ENCODE results near the gene ALDH5A1. TPM values are rescaled to one million over a fixed set of nuclear protein-coding genes. Genes with fewer than 3 reads are reported as not detected.

Gene ALDH5A1
- total and polyA plus RNA-seq, 11 donors = 3.0 to 35.5 (median 19.7) TPM

DNA sequence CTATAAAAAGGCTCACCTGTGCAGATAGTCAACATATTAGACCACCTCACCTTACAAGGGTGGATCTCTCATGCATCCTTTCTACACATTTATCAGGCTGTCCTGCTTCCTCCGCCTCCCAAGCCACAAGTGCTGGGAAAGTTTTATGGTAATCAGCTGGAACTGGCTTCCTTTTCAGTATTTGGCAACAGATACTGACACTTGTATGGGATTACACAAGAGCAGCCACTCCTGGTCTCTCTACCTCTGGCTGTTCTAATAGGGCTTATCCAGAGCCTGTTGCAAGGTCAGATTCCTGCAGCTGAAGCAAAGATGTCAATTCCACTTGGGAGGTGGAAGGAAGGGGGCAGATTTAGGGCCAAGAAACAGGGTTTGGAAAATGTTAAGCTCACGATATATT is 4.9 kb upstream of the ALDH5A1 start:
- ATAC-seq = peak; percentile 41 to 85 (median 76)
- Histone ChIP-seq H3K27ac (no peak overlapping the region), H3K9me3 (no peaks in the 10 kb centered on the region), H3K4me1 (peaks cover 0 to 18% (median 0%) of the 10 kb centered on the region in 12 donors), H3K27me3 (peaks cover 0 to 5% (median 0%) of the 10 kb centered on the region in 9 donors), H3K36me3 (no peaks in the 10 kb centered on the region), H3K4me3 (no peak overlapping the region)
- 53 to 59% (median 54%) methylated on average over 2 of the region's 2 CpGs for WGBS, 4 donors
- no peak for TF ChIP-seq POLR2A (IDR thresholded peaks at IDR 0.05)
- TF ChIP-seq, protein P1, sequence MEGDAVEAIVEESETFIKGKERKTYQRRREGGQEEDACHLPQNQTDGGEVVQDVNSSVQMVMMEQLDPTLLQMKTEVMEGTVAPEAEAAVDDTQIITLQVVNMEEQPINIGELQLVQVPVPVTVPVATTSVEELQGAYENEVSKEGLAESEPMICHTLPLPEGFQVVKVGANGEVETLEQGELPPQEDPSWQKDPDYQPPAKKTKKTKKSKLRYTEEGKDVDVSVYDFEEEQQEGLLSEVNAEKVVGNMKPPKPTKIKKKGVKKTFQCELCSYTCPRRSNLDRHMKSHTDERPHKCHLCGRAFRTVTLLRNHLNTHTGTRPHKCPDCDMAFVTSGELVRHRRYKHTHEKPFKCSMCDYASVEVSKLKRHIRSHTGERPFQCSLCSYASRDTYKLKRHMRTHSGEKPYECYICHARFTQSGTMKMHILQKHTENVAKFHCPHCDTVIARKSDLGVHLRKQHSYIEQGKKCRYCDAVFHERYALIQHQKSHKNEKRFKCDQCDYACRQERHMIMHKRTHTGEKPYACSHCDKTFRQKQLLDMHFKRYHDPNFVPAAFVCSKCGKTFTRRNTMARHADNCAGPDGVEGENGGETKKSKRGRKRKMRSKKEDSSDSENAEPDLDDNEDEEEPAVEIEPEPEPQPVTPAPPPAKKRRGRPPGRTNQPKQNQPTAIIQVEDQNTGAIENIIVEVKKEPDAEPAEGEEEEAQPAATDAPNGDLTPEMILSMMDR (IDR thresholded peaks at IDR 0.05) = no peak
- DNase-seq = peak in 1 of 5 donors; percentile 30
- intact Hi-C loops (cut with DNase I) = loop anchor here in 1 of 10 donors (10.0 kb wide), 1 partner anchor 205 kb away; no protein-coding TSS in a partner anchor

DNA sequence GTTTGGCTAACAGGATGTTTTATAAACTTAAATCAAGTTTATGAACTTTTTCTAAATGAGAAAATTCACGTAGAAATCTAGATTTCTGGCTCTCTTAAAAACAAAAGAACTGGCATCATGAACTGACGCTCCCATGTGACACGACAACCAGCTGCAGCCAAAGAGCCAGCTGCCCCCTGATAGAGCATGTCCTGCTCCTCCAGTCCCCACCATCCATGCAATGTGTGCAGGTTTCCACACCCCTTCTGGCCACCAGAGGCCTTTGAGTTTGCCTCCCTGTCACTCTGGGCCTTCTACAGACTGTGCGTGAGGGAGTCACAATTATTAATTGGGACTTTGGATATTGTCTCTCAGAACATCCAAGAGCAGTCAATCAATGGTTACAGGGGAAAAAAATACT is 3.8 kb upstream of the ALDH5A1 start:
- TF ChIP-seq POLR2A (IDR thresholded peaks at IDR 0.05) = no peak
- TF ChIP-seq, protein P1 (IDR thresholded peaks at IDR 0.05) = no peak
- Histone ChIP-seq H3K4me3 (no peak overlapping the region), H3K36me3 (no peaks in the 10 kb centered on the region), H3K4me1 (peaks cover 0 to 27% (median 6%) of the 10 kb centered on the region in 12 donors), H3K27ac (no peak overlapping the region), H3K9me3 (no peaks in the 10 kb centered on the region), H3K27me3 (peaks cover 0 to 5% (median 0%) of the 10 kb centered on the region in 9 donors)
- no peak for ATAC-seq
- intact Hi-C loops (cut with DNase I) = loop anchor here in 1 of 10 donors (10.0 kb wide), 1 partner anchor 204 kb away; no protein-coding TSS in a partner anchor
- DNase-seq = no peak
- 88 to 94% (median 92%) methylated on average over 4 of the region's 4 CpGs for WGBS, 4 donors

DNA sequence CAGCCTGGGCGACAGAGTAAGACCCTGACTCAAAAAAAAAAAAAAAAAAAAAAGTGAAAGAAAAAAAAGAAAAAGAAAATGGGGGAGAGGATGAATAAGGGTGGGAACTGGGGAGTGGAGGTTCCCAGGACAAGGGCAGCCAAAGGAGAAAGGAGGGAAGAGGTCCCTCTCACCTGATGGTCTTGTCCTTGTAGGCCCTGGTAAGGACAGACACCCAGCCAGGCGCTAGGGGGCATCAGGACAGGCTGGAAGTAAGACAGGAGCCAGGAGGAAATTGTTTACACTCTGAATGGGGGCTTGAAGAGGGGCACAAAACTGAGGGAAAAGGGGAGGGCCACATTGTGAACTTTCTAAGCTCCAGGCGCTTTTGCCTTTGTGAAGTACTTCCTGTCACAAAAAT is 2.3 kb upstream of the ALDH5A1 start:
- WGBS, 4 donors = 72 to 80% (median 76%) methylated on average over 3 of the region's 3 CpGs
- no peaks in the 10 kb centered on the region for H3K36me3 ChIP-seq
- intact Hi-C loops (cut with DNase I) = loop anchor here in 1 of 10 donors (10.0 kb wide), 1 partner anchor 202 kb away; no protein-coding TSS in a partner anchor
- peaks cover 0 to 5% (median 0%) of the 10 kb centered on the region in 9 donors for H3K27me3 ChIP-seq
- TF ChIP-seq POLR2A (IDR thresholded peaks at IDR 0.05) = no peak
- TF ChIP-seq, protein P1 (IDR thresholded peaks at IDR 0.05) = peak in 4 of 12 donors; percentile 24 to 32 (median 26)
- no peak overlapping the region for H3K4me3 ChIP-seq
- DNase-seq (no peak), ATAC-seq (no peak)
- H3K27ac ChIP-seq = no peak overlapping the region
- peaks cover 0 to 4% (median 0%) of the 10 kb centered on the region in 12 donors for H3K9me3 ChIP-seq
- peaks cover 0 to 28% (median 8%) of the 10 kb centered on the region in 12 donors for H3K4me1 ChIP-seq

DNA sequence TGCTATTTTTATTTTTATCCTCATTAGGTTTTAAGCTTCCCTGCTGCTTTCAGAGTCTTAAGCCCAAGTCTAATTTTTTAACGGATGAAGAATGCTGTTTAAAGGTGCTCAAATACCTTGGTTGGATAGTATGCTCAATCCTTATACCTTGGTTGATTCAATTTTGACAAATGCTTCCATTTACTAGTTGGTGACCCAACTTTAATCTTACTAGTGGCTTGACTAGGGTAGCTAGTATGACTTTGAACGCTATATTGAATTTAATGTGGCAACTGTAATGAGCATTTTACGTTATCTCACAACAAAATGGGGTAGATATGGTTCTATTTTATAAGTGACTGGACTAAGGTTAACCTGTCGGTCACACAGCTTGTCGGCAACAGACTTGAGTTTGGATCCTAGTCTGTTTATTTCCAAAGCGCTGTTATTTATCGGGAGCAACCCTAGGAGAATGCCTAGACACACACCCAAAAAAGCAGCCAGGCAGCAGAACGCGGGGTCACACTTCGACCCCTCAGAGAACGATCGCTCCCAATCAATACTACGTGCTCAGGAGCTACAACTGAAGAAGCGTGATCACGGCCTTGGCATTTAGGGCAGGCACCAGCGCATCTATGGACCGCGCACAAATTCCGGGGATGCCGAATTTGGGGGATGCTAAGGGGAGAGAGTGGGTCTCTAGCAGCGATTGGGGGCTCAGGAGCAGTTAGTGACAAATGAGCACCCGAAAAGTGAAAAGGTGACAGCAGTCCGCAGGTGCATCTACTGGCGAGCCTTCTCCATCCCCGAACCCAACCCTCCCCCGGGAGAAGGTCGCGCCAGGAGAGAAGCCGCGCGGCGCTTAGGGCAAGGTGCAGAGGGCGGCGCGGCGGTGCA is 586 bp upstream of the ALDH5A1 start:
- peaks cover 0 to 5% (median 0%) of the 10 kb centered on the region in 9 donors for H3K27me3 ChIP-seq
- TF ChIP-seq, protein P1 (IDR thresholded peaks at IDR 0.05) = no peak
- no peak for TF ChIP-seq POLR2A (IDR thresholded peaks at IDR 0.05)
- DNase-seq = no peak
- H3K36me3 ChIP-seq = peaks cover 0 to 6% (median 0%) of the 10 kb centered on the region in 9 donors
- WGBS, 4 donors = 16 to 25% (median 19%) methylated on average over 30 to 36 of the region's 36 CpGs
- intact Hi-C loops (cut with DNase I) = loop anchor here in 1 of 10 donors (10.0 kb wide), 1 partner anchor 201 kb away; no protein-coding TSS in a partner anchor
- ATAC-seq = peak in 1 of 4 donors; percentile 6
- H3K27ac ChIP-seq = peak overlapping the region; percentile 75 to 92 (median 86)
- H3K4me1 ChIP-seq = peaks cover 0 to 28% (median 8%) of the 10 kb centered on the region in 12 donors
- H3K4me3 ChIP-seq = peak overlapping the region; percentile 58 to 96 (median 71)
- H3K9me3 ChIP-seq = peaks cover 0 to 4% (median 0%) of the 10 kb centered on the region in 12 donors
